ENCODE results near the gene SF3B1. TPM values are rescaled to one million over a fixed set of nuclear protein-coding genes. Genes with fewer than 3 reads are reported as not detected.
A peak's percentile ranks its signal among the peaks of the same experiment; 100 is the strongest.

The SF3B1 gene
- total and polyA plus RNA-seq, 2 of the 13 experiments (the other 11 are each of a cell fraction or from before 2014, with no cell fraction given): 387 to 750 TPM

- no peaks in the 10 kb centered on the region for H3K36me3 ChIP-seq (replicated peaks in 1 of 2; ENCODE audit: control insufficient read depth in 1 of 2, insufficient read depth in 2 of 2, low read length in 2 of 2)
- H4K20me1 ChIP-seq (ENCODE audit: insufficient read depth, low read length): no peaks in the 10 kb centered on the region
- ATAC-seq (no peak), DNase-seq (ENCODE audit: low spot score) (no peak), FAIRE-seq (no peak)
- no peak overlapping the region for H3K4me2 ChIP-seq (ENCODE audit: low read depth, low read length)
- no peak overlapping the region for H2AFZ ChIP-seq (ENCODE audit: low read length)
- ChIA-PET POLR2A (no interaction called here), CTCF (ENCODE audit: low intra/inter-chr PET ratio, low total read pairs) (no interaction called here)
- no TSS peak for BruUV-seq (replicated peaks)
- TF ChIP-seq ZNF383 (CRISPR knock-in tag; IDR thresholded peaks at IDR 0.05; ENCODE audit: borderline replicate concordance) (no peak), TOE1 (CRISPR knock-in tag; IDR thresholded peaks at IDR 0.05) (no peak), ZNF614 (CRISPR knock-in tag; IDR thresholded peaks at IDR 0.05; ENCODE audit: borderline replicate concordance) (no peak)
- no peaks in the 10 kb centered on the region for H3K9me3 ChIP-seq (ENCODE audit: low read length)
- no peak overlapping the region for H3K4me3 ChIP-seq (replicated peaks in 1 of 3; ENCODE audit: insufficient read depth in 1 of 3, low read depth in 2 of 3, low read length in 3 of 3)
- WGBS (ENCODE audit: low lambda C conversion rate): 0% methylated on average over 1 of the region's 1 CpG
- in situ Hi-C loops (cut with HindIII; ENCODE audit: extremely low pct_ligation_motif_present, low pct_unique_long_range_greater_than_20kb) (no loop called here), intact Hi-C loops (cut with micrococcal nuclease; ENCODE audit: unreplicated experiment) (no loop called here)
- H3K79me2 ChIP-seq (ENCODE audit: insufficient read depth, low read length): no peaks in the 10 kb centered on the region
- H3K9ac ChIP-seq (ENCODE audit: insufficient read depth, low read depth, low read length): no peak overlapping the region
- peaks cover 0 to 7% of the 10 kb centered on the region in 2 experiments; a peak in 1 of 5 replicates for H3K27me3 ChIP-seq (ENCODE audit: control insufficient read depth in 1 of 2, insufficient read depth in 2 of 2, low read length in 2 of 2)
- no peak overlapping the region for H3K27ac ChIP-seq (ENCODE audit: extremely low read length, insufficient read depth, low read length)
- H3K4me1 ChIP-seq (ENCODE audit: insufficient read depth, low read length): no peaks in the 10 kb centered on the region
These were observed 76.8 kb downstream of the SF3B1 start for GRCh38 chr2:197357986-197358385.

GRCh38 chr2:197356136-197356535, 78.7 kb downstream of the SF3B1 start:
- intact Hi-C loops (cut with micrococcal nuclease; ENCODE audit: unreplicated experiment): no loop called here
- 46% methylated on average over 5 of the region's 5 CpGs for WGBS (ENCODE audit: low lambda C conversion rate)
- no peak overlapping the region for H2AFZ ChIP-seq (ENCODE audit: low read length)
- TF ChIP-seq ZNF101 (CRISPR knock-in tag; IDR thresholded peaks at IDR 0.05; ENCODE audit: borderline replicate concordance, low read depth): no peak
- TF ChIP-seq ZNF660 (CRISPR knock-in tag; IDR thresholded peaks at IDR 0.05; ENCODE audit: borderline replicate concordance, low read depth): no peak
- no peak for TF ChIP-seq ZBTB25 (CRISPR knock-in tag; IDR thresholded peaks at IDR 0.05)
- no peak for TF ChIP-seq ZMAT3 (CRISPR knock-in tag; conservative IDR thresholded peaks at IDR 0.05)
- no peak for TF ChIP-seq ZHX2 (IDR thresholded peaks at IDR 0.05; ENCODE audit: low read depth)
- TF ChIP-seq ZHX2 (CRISPR knock-in tag; IDR thresholded peaks at IDR 0.05; ENCODE audit: borderline replicate concordance): no peak
- no peak for TF ChIP-seq REPIN1 (CRISPR knock-in tag; IDR thresholded peaks at IDR 0.05; ENCODE audit: borderline replicate concordance, low read depth)
- no peak for TF ChIP-seq ZNF75D (CRISPR knock-in tag; IDR thresholded peaks at IDR 0.05; ENCODE audit: borderline replicate concordance)
- no peak for TF ChIP-seq JUNB (CRISPR knock-in tag; IDR thresholded peaks at IDR 0.05; ENCODE audit: borderline replicate concordance)
- no peak for TF ChIP-seq ZNF329 (CRISPR knock-in tag; IDR thresholded peaks at IDR 0.05; ENCODE audit: low read depth)

More at GRCh38 chr2:197356136-197356535, 78.7 kb downstream of the SF3B1 start:
- FAIRE-seq (no peak), DNase-seq (ENCODE audit: low spot score) (no peak), ATAC-seq (peak; percentile 71)
- H3K4me2 ChIP-seq (ENCODE audit: low read depth, low read length): no peak overlapping the region
- H3K79me2 ChIP-seq (ENCODE audit: insufficient read depth, low read length): no peaks in the 10 kb centered on the region
- H3K4me1 ChIP-seq (ENCODE audit: insufficient read depth, low read length): no peaks in the 10 kb centered on the region
- H3K4me3 ChIP-seq (replicated peaks in 1 of 3; ENCODE audit: insufficient read depth in 1 of 3, low read depth in 2 of 3, low read length in 3 of 3): no peak overlapping the region
- BruUV-seq (replicated peaks): no TSS peak
- CTCF ChIA-PET (ENCODE audit: low intra/inter-chr PET ratio, low total read pairs): no interaction called here
- no peak overlapping the region for H3K27ac ChIP-seq (ENCODE audit: extremely low read length, insufficient read depth, low read length)
- in situ Hi-C loops (cut with HindIII; ENCODE audit: extremely low pct_ligation_motif_present, low pct_unique_long_range_greater_than_20kb): no loop called here
- POLR2A ChIA-PET: no interaction called here
- H3K9ac ChIP-seq (ENCODE audit: insufficient read depth, low read depth, low read length): no peak overlapping the region
- H3K27me3 ChIP-seq (ENCODE audit: control insufficient read depth in 1 of 2, insufficient read depth in 2 of 2, low read length in 2 of 2): peaks cover 0 to 7% of the 10 kb centered on the region in 2 experiments; a peak in 2 of 5 replicates
- H4K20me1 ChIP-seq (ENCODE audit: insufficient read depth, low read length): no peaks in the 10 kb centered on the region
- no peaks in the 10 kb centered on the region for H3K9me3 ChIP-seq (ENCODE audit: low read length)
- H3K36me3 ChIP-seq (replicated peaks in 1 of 2; ENCODE audit: control insufficient read depth in 1 of 2, insufficient read depth in 2 of 2, low read length in 2 of 2): no peaks in the 10 kb centered on the region
